Measurements from ENCODE around the gene LRRC8C. TPM values are rescaled to one million over a fixed set of nuclear protein-coding genes. Genes with fewer than 3 reads are reported as not detected.

Gene LRRC8C
- total and polyA plus RNA-seq, 2 experiments from 2014 or later: 0.89 to 3.9 TPM

GRCh38 chr1:89631816-89632656 is 884 bp upstream of the LRRC8C start (continued):
- TF ChIP-seq ZNF462 (CRISPR knock-in tag; IDR thresholded peaks at IDR 0.05) (no peak), NANOG (IDR thresholded peaks at IDR 0.05; ENCODE audit: borderline replicate concordance) (no peak)

GRCh38 chr1:89633248-89633799 is 404 bp downstream of the LRRC8C start:
- peak overlapping the region; percentile 79 for H3K4me3 ChIP-seq
- no peaks in the 10 kb centered on the region for H3K79me2 ChIP-seq (replicated peaks; ENCODE audit: insufficient read depth)
- H4K20me1 ChIP-seq (replicated peaks; ENCODE audit: insufficient read depth): no peaks in the 10 kb centered on the region
- H3F3A ChIP-seq (replicated peaks; ENCODE audit: low read depth): 0 out of 2 replicates have a peak, but pooled peaks cover 5% of the 10 kb centered on the region
- peak overlapping the region; percentile 67 for H2AFZ ChIP-seq
- TF ChIP-seq POLR2AphosphoS5 (IDR thresholded peaks at IDR 0.05; ENCODE audit: low read depth): no peak
- TF ChIP-seq ZNF331 (CRISPR knock-in tag; IDR thresholded peaks at IDR 0.05; ENCODE audit: low read depth): no peak
- TF ChIP-seq STAT1 (IDR thresholded peaks at IDR 0.05; ENCODE audit: unreplicated experiment): no peak
- TF ChIP-seq EZH2 (IDR thresholded peaks at IDR 0.05; ENCODE audit: low read depth, unreplicated experiment): no peak
- no peak for TF ChIP-seq ZNF462 (CRISPR knock-in tag; IDR thresholded peaks at IDR 0.05)
- TF ChIP-seq CREB1 (CRISPR knock-in tag; IDR thresholded peaks at IDR 0.05; ENCODE audit: low read depth): no peak
- peaks cover 18% of the 10 kb centered on the region for H3K4me1 ChIP-seq (ENCODE audit: insufficient read depth)
- peak overlapping the region; percentile 88 for H3K4me2 ChIP-seq
- ATAC-seq (peak; percentile 61), DNase-seq (ENCODE audit: low spot score) (peak; percentile 62)
- peaks cover 19% of the 10 kb centered on the region for H3K27me3 Mint-ChIP-seq (ENCODE audit: insufficient read depth, low read depth, poor library complexity)
- peaks cover 46% of the 10 kb centered on the region for H3K27me3 ChIP-seq (ENCODE audit: insufficient read depth)
- H3K4me1 Mint-ChIP-seq: peaks cover 18% of the 10 kb centered on the region
- H3K36me3 Mint-ChIP-seq (ENCODE audit: low read depth): no peaks in the 10 kb centered on the region
- no peaks in the 10 kb centered on the region for H3K9me2 ChIP-seq (ENCODE audit: insufficient read depth)
- no peaks in the 10 kb centered on the region for H3K9me3 Mint-ChIP-seq
- no peak overlapping the region for H3K27ac Mint-ChIP-seq
- H3K27ac ChIP-seq (ENCODE audit: low read depth): no peak overlapping the region
- H3K4me3 Mint-ChIP-seq: peak overlapping the region; percentile 83
- H3K36me3 ChIP-seq (ENCODE audit: insufficient read depth): no peaks in the 10 kb centered on the region

Measured in GM23338 (cell line).